ENCODE data around the gene IZUMO2.

- TF ChIP-seq REST (IDR thresholded peaks at IDR 0.05; ENCODE audit: insufficient read depth in 1 of 2, low read depth in 2 of 2, low read length in 1 of 2) (no peak), CTCF (IDR thresholded peaks at IDR 0.05) (no peak), POLR2AphosphoS5 (IDR thresholded peaks at IDR 0.05; ENCODE audit: low read depth, low read length) (no peak), SIN3A (IDR thresholded peaks at IDR 0.05; ENCODE audit: borderline replicate concordance, insufficient read depth, low read depth, low read length) (no peak)
These were observed 8.7 kb upstream of the IZUMO2 start for GRCh38 chr19:50171752-50172151.

Data from Panc1 (cell line).